Measurements from ENCODE around the gene SMIM13. TPM values are rescaled to one million over a fixed set of nuclear protein-coding genes. Genes with fewer than 3 reads are reported as not detected.

The SMIM13 gene
- total RNA-seq, 1 donor from 2014 or later = 10.6 TPM

DNA sequence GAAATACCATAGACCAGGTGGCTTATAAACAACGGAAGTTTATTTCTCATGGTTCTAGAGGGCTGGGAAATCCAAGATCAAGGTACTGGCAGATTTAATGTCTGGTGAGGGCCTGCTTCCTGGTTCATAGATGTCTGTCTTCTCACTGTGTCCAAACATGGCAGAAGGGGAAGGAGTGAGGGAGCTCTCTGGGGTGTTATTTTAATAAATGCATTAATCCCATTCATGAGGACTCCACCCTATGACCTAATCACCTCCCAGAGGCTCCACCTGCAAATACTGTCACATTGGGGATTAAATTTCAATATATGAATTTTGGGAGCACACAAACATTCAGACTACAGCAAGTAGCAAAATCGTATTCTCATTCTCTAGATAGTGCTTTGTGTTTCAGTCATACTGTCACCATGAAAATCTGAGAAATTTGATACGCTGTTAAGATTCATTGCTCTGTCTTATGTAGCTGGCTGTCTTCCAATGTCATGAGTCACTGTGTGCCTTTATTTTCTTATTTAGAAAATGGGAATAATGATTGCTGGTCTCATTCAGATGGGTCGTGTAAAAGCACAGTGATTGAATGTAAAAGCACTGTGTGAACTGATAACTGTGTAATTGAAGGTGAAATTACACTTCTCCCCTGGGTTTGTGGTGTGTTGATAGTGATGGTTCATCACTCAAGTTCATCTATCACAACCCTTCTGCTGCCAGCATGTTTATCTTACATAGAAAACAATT, 26.8 kb downstream of the SMIM13 start:
- H3K36me3 Mint-ChIP-seq (ENCODE audit: unreplicated experiment) = no peaks in the 10 kb centered on the region
- no peak overlapping the region for H3K27ac Mint-ChIP-seq (ENCODE audit: unreplicated experiment)
- no peak overlapping the region for H3K4me3 Mint-ChIP-seq (ENCODE audit: unreplicated experiment)
- H3K27me3 Mint-ChIP-seq (ENCODE audit: unreplicated experiment) = no peaks in the 10 kb centered on the region
- no peak for TF ChIP-seq CTCF (IDR thresholded peaks at IDR 0.05; ENCODE audit: partially characterized antibody, unreplicated experiment)
- H3K4me1 Mint-ChIP-seq (ENCODE audit: low read depth, unreplicated experiment) = peaks cover 3% of the 10 kb centered on the region
- DNase-seq = no peak
- peaks cover 4% of the 10 kb centered on the region for H3K9me3 Mint-ChIP-seq (ENCODE audit: unreplicated experiment)

DNA sequence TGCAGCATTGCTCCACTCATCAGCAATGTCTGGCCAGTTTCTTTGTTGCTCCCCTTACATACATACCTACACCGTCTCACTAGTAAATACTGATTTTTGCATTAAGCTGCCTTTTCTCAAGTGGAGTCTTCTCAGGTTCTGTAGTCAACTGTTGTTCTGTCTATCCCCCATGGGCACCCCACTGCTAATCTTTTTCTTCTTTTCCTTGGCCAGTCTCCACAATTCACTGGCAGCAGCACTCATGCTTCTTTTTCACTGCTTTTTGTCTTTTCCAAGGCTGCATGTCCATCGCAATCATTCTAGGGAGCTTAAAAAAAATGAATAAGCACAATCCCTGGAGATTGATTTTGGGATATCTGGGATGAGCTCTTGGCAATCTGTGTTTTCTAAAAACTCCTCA, 28.2 kb downstream of the SMIM13 start:
- Mint-ChIP-seq H3K36me3 (ENCODE audit: unreplicated experiment) (no peaks in the 10 kb centered on the region), H3K27ac (ENCODE audit: unreplicated experiment) (no peak overlapping the region), H3K4me3 (ENCODE audit: unreplicated experiment) (no peak overlapping the region), H3K9me3 (ENCODE audit: unreplicated experiment) (peaks cover 4% of the 10 kb centered on the region), H3K4me1 (ENCODE audit: low read depth, unreplicated experiment) (peaks cover 3% of the 10 kb centered on the region), H3K27me3 (ENCODE audit: unreplicated experiment) (no peaks in the 10 kb centered on the region)
- no peak for TF ChIP-seq CTCF (IDR thresholded peaks at IDR 0.05; ENCODE audit: partially characterized antibody, unreplicated experiment)
- no peak for DNase-seq

- Mint-ChIP-seq H3K27me3 (ENCODE audit: unreplicated experiment) (no peaks in the 10 kb centered on the region), H3K9me3 (ENCODE audit: unreplicated experiment) (peaks cover 4% of the 10 kb centered on the region), H3K4me1 (ENCODE audit: low read depth, unreplicated experiment) (peaks cover 3% of the 10 kb centered on the region), H3K27ac (ENCODE audit: unreplicated experiment) (no peak overlapping the region), H3K4me3 (ENCODE audit: unreplicated experiment) (no peak overlapping the region), H3K36me3 (ENCODE audit: unreplicated experiment) (peaks cover 2% of the 10 kb centered on the region)
- no peak for DNase-seq
- no peak for TF ChIP-seq CTCF (IDR thresholded peaks at IDR 0.05; ENCODE audit: partially characterized antibody, unreplicated experiment)
Measured at GRCh38 chr6:11122380-11122779, 28.7 kb downstream of the SMIM13 start.

GRCh38 chr6:11123978-11124377, 30.3 kb downstream of the SMIM13 start:
- Mint-ChIP-seq H3K4me3 (ENCODE audit: unreplicated experiment) (no peak overlapping the region), H3K27ac (ENCODE audit: unreplicated experiment) (no peak overlapping the region), H3K4me1 (ENCODE audit: low read depth, unreplicated experiment) (peaks cover 3% of the 10 kb centered on the region), H3K27me3 (ENCODE audit: unreplicated experiment) (no peaks in the 10 kb centered on the region), H3K9me3 (ENCODE audit: unreplicated experiment) (peaks cover 2% of the 10 kb centered on the region), H3K36me3 (ENCODE audit: unreplicated experiment) (peaks cover 5% of the 10 kb centered on the region)
- TF ChIP-seq CTCF (IDR thresholded peaks at IDR 0.05; ENCODE audit: partially characterized antibody, unreplicated experiment) = peak; percentile 32
- DNase-seq = no peak

- Mint-ChIP-seq H3K4me1 (ENCODE audit: low read depth, unreplicated experiment) (peaks cover 8% of the 10 kb centered on the region), H3K36me3 (ENCODE audit: unreplicated experiment) (peaks cover 5% of the 10 kb centered on the region), H3K9me3 (ENCODE audit: unreplicated experiment) (peaks cover 2% of the 10 kb centered on the region), H3K4me3 (ENCODE audit: unreplicated experiment) (no peak overlapping the region), H3K27me3 (ENCODE audit: unreplicated experiment) (no peaks in the 10 kb centered on the region), H3K27ac (ENCODE audit: unreplicated experiment) (no peak overlapping the region)
- TF ChIP-seq CTCF (IDR thresholded peaks at IDR 0.05; ENCODE audit: partially characterized antibody, unreplicated experiment) = no peak
- DNase-seq = no peak
Measured at GRCh38 chr6:11126876-11127275, 33.2 kb downstream of the SMIM13 start.

Measured in glutamatergic neuron (in vitro differentiated cells).